Activated T-cell treated with anti-CD3 and anti-CD28 coated beads, Interleukin-2, amount 50 U/mL, for 48 hours (primary cell): Measurements from ENCODE around the gene NFIB.

ENCODE experiments used
- DNase-seq, 2 experiments: peaks; one replicate each; pipeline ENCODE4 v3.0.0-alpha.2; 2020

NFIB gene

DNA sequence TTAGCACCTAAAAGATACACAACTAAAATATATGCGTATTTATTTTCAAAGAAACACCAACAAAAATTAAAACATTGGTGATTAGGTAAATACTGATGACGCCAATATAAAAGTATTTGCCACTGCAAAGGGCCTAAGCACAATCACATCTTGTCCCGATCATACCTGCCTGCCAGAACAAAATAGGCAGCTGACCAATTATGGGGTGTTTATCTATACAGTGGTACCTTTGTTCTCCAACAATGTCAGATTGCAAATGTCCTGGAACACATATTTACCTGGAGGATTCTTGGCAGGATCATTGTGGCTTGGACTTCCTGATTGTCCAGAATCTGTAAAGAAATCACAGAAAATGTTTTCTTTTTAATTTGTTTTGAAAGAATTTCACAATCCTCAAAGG is 134.5 kb downstream of the NFIB start:
- DNase-seq, result no peak

DNA sequence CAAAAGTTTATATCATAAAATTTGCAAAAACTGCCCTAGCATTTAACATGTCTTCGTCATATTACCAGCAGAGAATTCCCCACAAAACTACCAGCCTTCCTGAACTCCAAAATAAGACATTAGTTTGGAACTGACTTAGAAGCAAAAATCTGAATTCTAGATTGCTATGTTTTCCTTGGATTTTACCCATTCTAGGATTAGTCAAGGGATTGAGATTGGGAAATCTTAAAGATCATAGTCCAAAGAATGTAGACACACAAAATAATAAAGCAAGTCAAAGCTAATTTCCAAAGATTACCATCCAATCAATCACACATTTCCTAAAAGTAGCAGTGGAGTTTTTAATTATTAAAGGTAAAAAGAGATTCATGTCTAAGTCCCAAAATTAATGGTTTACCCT is 138.2 kb downstream of the NFIB start:
- no peak for DNase-seq

DNA sequence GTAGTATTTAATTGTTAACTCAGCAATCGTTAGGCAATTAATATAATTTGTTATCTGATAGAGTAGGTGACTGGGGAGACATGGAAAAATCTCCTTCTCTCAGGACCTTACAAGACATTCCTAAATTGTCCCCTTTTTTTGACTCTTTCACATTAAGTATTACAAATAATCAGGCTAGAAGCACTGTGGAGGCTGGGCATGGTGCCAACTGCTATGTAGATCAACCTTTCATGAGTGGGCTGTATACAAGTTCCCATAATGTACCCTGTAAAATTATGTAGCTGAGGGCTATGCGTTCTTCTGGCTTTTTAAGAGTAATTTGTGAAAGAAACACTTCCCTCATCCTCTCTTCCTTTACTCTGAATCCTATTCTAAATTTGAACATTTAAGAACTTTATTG is 140.2 kb downstream of the NFIB start:
- no peak for DNase-seq

DNA sequence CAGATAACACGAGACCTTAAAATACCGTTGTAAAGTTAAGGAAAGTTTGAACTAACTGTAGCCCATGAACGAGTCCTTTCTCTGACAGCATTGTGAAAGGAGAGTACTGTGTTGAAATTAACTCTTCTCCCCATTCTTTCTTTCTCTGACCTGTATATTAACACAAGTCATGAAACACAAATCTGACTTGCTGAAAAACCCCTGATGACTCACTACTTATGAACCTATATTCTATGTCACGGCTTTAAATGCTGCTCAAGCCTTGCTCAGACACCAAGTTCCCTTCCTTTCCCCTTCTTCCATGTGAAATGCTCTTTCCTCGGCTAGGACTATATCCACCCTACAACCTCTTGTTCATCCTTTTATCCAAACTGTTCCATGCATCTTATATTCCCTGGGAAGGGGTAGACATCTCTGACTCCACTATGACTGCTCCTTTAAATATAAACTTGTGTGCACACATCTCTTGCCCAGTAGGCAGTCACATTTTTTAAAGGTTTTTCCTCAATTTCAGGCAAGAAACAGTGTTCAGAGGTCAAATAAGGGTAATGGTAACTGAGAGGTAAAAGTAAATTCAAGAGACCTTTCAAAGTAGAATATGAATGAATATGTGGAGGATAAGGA is 142.9 kb downstream of the NFIB start:
- DNase-seq, result no peak

DNA sequence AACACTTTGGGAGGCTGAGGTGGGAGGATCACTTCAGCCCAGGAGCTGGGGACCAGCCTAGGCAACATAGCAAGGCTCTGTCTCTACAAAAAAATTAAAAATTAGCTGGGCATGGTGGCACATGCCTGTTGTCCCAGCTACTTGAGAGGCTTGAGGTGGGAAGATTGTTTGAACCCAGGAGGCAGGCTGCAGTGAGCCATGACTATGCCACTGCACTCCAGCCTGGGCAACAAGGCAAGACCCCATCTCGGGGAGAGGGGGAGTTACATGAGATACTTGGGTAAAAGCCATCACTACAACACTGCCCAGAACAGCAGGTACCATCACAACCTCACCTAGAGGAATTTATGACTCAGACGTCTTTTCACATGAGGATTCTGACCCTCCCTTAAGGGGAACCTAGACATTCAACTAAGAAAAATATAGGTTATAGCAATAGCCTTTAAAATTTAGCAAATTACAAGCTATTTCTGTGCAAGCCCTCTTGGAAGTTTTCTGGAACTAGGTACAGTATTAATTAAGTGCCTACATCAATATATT is 143.5 kb downstream of the NFIB start:
- no peak for DNase-seq

DNA sequence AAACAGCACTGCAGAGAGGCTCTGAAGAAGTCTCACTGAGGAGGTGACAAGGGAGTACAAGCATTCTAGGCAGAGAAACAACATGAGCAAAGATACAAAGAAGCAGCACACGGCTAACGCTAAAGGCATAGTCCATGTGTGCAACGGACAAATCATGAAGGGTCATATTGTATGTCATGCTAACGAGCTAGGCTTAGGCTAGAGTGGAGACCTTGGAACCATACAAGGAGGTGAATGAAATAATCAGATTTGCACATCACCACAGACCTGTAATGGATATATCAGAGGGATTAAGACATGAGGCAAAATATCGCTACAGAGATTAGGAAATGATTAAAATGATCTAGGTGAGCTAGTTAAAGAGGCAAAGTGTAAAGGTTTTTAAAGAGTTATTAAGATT is 145.6 kb downstream of the NFIB start:
- DNase-seq, result no peak

DNA sequence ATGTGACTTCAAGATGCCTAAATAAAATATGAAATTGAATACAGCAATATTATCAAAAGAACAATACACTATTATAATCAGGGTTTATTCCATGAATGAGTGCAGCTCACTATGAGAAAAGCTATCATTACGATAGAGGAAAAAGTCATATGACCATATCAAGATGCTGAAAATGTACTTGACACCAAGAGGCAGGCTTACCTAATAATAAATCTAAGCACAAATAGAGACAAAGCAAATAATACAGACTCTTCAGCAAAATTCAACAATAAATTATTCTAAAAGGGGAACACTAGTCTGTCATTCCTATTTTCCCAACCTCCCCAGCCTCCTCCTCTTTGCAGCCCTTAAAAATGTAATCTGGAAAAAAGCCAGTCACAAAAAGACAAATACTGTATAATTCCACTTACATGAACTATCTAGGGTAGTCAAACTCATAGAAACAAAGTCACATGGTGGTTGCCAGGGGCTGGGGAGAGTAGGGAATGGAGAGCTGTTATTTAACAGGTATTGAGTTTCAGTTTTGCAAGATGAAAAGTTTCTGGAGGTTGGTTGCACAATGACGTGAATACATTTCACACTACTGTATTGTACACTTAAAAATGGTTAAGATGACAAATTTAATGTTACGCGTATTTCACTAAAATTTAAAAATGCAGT is 148.4 kb downstream of the NFIB start:
- no peak for DNase-seq

DNA sequence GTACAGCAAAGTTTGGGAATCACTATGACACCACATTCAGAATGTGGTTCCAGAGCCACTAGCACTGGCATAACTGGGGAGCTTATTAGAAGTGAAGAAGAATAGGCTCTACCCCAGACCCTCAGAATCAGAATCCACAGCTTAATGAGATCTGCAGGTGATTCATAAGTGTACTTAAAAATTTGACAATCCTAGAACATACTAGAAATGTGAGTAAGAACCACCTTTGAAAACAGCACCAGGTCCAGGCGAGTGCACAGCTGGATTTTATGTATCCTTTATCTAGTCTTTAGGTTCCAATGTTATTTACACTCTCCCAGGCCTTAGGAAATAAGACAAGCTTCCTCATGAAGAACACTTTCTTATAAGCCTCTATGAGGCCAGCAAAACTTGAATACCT is 149.0 kb downstream of the NFIB start:
- DNase-seq, result no peak

DNA sequence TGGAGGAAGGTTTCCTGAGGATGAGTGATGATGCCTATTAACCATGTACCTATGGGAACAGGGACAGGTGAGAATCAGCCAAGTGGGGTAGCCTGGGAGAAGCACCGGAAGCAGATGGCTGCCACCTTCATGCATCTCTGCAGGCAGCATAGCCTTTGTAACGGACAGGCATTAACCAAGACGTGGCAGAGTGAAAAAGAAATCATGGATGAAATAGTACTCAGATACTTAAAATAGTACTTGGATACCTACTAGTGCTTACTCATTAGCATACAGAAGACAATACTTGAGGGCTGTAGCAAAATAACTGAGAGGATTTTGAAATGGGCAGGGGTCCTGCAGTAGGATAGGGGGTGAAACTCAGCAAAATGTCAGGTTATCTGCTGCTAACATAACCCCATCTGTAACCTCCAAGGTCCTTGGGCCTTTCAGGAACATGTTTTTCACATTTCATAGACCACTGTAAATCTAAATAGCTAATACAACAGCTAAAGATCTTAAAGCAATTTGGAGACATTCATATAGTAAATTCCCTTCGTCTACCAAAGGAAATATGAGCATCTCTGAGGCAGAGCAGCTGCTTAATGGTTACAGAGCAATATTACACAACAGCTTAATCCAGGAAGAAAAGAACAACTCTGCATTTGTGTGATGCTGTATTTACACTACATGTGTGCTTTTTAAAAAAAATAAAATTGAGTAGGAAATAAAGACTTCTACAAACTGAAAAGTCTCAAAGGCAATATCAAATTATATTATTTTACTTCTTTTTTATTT is 154.3 kb downstream of the NFIB start:
- no peak for DNase-seq

DNA sequence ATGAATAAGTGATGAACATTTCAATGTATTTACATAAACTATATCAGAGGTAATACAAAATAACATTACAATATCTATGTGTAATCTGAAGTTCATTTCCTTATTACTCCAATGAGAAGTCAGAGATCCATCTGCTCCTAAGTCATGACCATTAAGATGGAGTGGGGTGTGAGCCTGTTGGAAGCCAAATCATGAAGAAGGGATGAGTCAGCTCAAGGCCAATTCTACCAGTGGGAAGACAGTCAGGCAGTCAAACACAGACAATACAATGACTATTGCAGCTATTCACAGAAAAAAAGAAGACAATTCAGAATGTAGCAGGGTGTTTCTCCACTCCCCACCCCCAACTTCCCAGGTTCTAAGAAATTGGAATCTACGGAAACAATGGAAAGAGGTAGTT is 155.0 kb downstream of the NFIB start:
- no peak for DNase-seq

DNA sequence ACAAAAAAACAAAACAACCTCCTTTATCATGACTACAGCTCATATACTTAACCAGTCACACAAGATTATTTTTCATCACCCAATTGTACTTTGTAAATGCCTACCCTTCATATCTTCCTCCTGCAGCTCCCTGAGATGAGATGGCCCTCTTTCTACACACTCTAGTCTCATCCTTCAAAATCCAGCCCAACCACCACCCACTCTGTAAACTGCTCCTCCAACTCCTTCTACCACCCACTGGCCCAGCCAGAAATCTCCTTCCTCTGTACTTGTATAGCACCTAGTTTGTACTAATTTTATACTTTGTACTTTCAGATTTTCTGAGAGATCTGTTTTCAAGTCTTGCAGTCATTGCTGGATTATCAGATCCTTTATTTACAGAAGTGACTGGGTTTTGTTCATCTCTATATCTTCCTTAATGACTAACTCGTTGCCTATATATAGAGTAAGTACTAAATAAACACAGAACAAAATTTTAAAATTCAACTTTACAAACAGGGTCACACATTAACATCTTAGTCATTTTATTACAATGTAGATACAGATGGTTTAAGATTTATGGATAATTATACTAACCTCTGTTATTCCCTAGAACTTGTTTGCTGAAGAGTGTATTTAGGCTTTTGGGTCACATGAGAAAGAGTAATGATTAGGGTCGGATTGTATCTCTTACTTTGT is 155.7 kb downstream of the NFIB start:
- DNase-seq, result no peak

DNA sequence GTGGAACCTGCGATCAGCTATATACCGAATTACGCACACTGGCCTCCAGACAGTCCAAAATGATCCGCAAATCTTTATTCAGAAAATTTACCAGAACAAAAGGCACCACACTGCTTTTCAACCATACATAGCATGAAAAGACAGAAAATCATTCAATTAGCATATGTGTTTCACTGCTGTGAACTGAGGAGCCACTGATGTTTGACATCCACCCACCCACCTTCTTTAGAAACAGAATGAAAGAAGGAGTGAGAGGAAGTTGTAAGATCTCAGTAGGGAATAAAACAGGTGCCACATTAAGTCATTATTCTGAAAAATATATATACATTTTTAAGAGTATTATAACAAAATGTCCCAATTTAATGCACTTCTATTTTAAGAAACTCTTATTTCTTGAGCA is 156.8 kb downstream of the NFIB start:
- DNase-seq, result no peak

DNA sequence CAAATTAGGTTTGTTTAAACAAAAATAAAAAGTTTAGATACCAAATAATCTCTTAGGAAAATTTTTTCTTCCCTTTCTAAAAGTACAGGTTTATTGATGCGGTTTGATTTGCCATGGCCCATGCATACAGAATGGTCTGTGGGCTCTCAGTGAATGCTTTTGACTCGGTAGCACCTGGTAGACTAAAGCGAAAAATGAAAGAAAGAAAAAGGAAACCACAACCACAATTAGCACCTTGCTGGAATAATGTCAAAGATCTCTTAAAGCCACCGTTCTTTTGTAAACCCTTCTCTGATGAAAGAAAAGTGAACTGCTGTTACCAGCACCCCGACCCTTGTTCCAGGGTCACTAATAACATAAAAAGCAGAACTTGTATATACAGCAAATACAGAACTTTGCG is 157.9 kb downstream of the NFIB start:
- no peak for DNase-seq

DNA sequence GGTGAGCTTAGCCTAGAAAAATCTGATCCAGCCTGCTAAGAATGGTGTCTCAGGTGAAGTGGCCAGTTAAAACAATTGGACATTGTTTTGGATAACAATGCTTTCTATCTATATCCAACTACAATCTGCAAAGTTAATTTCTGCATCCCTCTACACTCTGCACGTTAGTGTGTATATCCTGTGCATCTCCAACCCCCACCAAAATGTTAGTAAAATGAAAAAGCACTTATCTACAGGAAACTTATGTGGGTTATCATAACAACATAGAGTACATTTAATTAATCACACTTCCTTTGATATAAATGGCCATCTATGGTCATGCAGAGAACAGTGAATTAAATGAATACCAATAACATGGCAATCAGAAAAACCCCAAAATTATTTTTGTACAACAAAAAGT is 158.7 kb downstream of the NFIB start:
- DNase-seq, result no peak

DNA sequence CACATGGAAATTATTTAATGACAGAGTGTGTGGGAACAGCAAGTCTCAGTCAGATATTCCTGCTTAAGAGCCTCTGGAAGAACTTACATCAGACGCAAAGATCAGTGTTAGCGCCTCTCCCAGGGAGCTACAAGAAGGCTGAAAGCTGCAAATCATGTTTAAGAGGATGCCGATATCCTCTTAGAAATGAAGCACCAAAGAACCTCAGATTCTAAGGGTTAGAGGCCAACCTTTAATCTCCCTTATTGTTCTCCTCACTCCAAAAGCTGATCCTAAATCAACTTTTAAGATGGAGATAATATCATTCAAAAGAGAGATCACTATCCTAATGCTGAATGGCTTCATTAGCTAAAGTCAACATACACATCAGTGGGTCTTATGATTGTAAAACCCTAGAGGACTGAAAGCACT is 160.6 kb downstream of the NFIB start:
- no peak for DNase-seq

DNA sequence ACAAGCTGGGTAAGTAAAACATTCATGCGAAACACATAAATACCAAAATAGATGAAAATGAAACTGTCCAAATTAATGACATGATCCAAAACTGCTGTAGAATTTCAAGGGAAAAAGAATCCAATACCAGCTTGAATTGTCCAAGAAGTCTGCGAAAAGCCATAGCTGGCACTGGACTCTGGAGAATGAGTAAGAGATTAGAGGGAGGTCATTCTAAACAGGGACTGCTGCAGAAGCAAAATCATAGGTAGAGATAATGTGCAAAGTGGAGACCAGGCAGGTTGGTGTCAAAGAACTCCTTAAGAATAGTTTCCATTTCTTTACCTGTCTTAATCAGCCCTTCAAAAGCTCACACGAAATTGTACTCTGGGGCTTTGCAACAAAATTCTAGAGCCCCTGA is 162.5 kb downstream of the NFIB start:
- no peak for DNase-seq

DNA sequence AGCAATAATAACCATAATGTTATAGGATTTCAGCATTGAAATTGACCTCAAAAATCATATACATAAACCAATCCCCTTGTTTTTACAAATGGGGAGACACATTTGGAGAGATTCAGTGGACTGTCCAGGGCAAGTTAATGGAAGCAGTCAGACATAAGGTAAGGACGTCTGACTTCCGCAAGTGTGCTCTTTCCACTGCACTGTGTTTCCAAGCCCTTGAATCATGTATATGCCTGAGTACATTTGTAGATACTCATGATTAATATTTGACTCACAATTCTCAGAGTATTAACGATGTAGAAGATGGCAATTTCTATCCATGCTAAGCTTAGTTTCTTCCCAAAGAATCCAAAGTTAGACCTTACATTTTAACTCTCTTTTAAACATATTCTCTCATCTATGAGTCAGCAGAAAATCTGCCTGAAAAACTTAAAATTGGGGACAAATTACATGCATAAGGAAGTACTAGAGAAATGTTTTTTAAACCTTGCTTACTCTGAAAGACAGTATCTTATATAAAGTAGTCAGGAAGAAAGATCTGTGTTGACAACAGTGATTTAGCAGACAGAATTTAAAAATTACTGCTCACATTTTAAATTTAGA is 165.3 kb downstream of the NFIB start:
- no peak for DNase-seq

DNA sequence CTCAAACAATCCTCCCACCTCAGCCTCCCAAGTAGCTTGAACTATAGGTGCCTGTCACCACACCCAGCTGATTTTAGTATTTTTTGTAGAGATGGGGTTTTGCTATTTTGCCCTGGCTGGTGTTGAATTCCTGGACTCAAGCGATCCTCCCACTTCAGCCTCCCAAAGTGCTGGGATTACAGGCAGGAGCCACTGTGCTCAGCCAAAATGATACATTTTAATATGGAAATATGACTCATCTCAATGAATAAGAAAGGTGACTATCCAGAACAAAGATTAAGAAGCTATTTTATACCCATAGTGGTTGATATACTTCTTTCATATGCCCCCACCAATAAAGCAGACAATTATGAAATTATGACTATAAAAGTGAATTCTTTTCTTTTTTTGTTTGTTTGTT is 166.2 kb downstream of the NFIB start:
- DNase-seq, result no peak

DNA sequence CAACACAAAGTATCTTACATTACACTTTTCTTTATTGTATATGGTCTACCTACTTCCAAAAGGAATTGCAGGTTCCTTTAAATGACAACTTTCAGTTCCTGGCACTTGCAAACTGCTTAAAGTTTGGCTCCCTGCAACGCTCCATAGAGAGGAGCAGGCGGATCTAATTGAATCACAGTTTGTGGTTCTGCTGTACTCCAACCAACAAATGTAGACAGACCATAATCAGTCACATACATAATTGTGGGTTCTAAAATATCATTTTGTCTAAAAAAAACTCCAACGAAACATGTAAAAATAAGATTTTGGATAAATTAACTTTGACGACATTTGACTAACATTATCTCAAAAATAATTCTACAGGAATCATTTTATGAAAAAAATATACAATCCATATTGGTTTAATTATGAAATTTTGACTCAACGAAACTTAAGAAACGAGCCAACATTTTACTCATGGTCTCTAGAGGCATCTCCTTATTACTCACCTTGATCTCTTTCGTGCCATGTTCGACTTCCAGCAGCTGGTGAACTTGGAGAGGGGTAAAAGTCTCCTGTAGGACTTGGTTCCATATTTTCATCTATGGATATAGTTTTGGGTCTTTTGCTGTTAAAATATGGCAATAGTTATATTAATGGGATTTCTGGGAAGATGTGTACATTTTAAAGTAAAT is 167.6 kb downstream of the NFIB start:
- DNase-seq, result no peak

DNA sequence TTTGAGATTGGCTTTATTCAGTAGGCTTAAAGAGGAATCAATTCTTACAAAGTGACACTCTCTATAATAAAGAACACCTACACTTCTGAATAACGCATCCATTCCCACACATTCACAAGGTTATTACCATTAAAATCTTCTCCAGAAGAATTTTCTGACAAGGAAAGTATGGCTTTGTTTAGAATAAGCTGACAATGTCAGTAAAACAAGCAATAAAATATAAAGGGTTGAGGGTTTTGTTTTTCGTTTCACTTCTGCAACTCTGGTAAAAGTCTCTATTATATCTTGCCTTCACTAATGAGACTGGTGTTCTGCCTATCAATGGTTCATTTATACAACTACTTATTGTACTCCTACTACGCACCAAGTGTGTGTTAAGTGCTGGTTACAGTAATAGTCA is 169.7 kb downstream of the NFIB start:
- no peak for DNase-seq

DNA sequence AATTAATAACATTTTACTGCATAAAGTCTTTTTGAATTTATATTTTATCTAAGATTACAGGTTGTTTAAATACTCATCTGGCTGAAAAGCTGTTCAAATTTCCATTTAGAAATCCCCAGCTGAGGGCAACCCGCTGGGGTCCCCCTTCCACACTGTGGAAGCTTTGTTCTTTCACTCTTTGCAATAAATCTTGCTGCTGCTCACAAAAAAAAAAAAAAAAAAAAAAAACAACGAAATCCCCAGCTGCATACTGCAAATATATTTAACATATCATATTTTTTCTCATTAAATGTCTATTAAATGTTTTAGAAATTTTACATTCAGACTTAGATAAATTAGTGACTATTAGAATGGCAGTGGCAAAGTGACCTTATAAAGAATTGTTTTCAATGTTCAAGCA is 172.2 kb downstream of the NFIB start:
- DNase-seq, result no peak

DNA sequence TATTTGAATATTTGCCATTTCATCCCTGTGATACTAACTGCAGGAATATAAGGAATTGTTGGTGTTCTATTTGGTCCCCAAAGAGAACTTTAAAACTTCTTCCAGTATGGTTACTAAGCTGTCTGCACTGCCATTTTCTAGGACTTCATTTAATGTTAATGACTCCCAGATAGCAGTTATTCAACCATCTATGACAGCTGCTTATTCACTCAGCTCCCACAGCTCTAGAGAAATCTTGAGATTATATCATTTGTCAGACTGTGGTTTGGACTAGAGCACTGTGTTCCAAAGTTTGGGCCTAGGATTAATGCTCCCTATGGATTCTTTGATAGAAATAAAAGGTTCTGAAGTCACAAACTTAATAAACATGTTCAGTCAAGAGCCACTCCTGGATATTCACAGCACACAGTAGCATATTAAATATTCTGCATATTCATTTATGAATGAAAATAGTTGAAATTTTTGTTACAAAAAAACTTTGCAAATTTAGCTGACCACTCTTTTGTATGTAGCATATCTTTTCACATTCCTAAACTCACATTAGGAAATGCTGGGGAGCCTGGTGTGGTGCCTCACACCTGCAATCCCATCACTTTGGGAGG is 173.7 kb downstream of the NFIB start:
- DNase-seq, result no peak
